GM18508 (cell line): ENCODE results near the gene CAMTA1.
"Not testable (repeated sequence)": the region's sequence is repeated elsewhere in the genome, so short reads cannot be mapped to it uniquely, and the experiment has no call there.

ENCODE experiments used
- ATAC-seq: cut with Tn5 transposase; IDR thresholded peaks from one replicate; pipeline ENCODE4 v1.9.1; 2021; ENCODE audit warnings: moderate number of reproducible peaks; ENCODE audit not compliant: insufficient read depth, unreplicated experiment

The CAMTA1 gene

DNA sequence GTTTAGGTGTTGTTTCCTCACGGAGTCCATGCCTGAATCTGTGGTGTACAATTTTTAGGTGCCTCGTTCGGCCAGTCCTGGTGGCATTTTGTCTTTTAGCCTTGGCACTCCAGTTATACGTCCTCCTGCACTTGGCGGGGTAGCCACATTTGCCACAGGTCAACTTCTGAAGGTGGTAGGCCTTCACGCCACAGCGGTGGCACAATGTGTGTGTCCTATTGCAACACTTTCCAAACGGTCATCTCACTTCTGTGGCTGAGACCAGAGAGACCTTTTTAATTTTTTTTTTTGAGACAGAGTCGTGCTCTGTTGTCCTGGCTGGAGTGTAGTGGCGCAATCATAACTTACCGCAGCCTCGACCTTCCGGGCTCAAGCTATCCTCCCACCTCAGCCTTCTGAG lies 49.1 kb downstream of the CAMTA1 start:
- ATAC-seq = no peak

DNA sequence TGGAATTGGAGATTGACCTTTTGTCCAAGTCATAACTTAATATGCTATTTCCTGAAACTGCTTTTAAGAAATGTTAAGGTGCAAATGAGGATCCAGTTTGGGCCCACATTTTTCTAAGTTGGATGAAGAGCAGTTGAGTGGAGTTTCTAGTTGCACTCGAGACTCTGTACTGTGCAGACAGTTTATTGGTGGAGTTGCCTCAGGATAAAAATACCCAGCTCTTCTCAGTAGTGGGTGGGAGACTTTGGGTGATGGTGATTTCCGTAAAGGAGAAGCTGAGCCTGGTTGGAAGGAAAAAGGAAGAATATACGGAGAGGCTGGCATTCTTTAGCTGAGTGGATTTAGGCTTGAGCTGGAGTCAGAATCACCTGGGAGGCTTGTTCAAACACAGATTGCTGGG lies 49.9 kb downstream of the CAMTA1 start:
- no peak for ATAC-seq

DNA sequence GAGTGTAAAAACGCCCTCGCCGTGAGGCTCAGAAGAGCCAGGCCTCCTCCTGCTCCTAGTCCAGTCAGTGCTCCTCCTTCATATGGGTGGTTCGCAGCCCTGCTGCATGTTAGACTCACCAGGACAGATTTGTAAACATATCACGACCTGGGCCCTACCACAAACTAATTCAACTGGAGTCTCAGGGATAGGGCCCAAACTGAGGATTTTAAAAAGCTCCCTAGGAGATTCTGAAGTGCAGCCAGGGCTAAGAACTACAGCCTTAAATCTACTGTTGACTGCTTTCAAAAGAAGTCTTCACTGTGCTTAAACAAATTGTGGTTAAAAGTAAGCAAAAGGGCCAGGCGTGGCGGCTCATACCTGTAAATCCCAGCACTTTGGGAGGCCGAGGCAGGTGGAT lies 57.0 kb downstream of the CAMTA1 start:
- no peak for ATAC-seq

DNA sequence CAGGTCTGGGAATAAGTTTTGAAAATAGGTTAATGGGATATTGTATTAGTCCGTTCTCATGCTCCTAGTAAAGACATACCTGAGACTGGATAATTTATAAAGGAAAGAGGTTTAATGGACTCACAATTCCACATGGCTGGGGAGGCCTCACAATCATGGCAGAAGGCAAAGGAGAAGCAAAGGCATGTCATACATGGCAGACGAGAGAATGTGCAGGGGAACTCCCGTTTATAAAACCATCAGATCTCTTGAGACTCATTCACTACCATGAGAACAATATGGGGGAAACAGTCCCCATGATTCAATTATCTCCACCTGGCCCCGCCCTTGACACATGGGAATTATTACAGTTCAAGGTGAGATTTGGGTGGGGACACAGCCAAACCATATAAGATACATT lies 60.5 kb downstream of the CAMTA1 start:
- ATAC-seq = not testable (repeated sequence)

DNA sequence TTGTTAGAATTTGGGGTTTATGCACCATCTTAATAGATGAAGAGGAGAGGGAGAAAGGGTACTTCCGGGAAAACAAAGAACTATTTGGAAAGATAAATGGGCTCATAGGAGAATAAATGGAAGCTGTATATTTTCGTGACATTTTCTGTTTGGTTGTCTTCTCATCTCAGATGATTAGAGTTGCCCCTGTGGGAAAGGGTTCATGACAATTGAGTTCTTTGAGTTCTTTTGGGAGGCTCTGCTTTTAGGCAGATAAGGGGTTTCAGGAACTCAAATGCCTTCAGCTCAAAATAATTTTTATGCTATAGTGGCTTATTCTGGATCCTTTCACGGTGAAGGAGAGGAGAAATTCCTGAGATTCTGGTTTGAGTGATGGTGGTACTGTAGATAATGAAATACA lies 63.6 kb downstream of the CAMTA1 start:
- ATAC-seq = no peak

DNA sequence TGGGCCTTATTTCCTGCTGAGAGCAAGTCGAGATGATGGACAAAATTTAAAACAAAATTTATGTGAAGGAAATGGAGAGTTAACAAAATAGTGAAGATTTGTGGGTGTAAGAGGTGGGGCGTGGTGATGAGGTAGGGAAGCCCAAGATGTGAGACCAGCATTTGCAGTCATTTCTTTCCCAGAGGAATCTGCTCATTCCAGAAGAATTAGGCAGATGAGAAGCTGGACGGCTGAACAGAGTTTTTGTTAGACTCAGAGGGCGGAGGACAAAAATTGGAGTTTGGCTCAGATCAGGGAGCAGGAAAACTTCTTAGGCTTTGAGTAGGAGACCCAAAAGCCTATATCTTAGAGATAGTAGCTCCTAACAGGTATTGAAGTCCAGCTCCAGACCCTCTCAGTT lies 65.3 kb downstream of the CAMTA1 start:
- ATAC-seq = no peak

DNA sequence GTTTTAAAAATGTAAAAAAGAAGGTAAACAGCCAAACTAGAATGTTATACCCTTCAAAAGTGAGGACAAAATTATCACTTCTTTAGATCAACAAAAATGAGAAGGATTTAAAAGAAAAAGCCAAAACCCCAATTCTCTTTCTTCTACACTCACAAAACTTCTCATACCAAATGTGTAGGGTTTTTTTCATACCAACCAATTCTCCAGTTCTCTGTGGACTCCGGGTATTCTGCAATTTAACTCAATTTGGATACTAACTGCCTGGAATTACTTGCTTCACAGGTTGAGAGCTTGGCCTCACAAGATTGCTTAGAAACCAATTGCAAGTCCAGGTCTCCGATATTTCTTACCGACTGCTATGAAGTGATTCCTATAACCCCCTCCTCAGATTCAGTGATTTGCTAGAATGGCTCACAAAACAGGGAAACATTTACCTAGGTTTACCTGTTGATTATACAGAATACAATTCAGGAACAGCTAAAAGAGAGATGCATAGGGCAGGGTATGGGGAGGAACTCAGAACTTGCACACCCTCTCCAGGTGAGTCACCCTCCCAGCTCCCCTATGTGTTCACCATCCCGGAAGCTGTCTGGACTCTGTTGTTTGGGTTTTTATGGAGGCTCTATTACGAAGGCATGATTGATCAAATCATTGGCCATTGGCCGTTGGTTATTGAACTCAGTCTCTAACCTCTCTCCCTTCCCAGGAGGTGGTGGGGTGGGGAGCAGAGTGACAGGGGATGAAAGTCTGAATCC lies 67.1 kb downstream of the CAMTA1 start:
- ATAC-seq = no peak

DNA sequence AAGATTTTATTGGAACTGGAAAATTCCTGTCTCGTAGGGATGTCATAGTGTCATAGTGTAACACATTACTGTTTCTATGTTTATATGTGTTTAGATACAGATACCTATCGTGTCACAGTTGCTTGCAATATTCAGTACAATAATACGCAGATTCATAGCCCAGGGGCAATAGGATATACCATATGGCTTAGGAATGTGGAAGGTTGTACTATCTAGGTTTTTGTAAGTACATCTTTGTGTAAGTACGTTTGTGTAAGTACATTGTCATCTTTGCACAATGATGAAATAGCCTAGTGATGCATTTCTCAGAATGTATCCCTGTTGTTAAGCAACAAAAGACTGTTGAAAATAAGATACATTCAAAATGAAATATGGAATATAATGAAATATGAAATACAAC lies 68.9 kb downstream of the CAMTA1 start:
- no peak for ATAC-seq

DNA sequence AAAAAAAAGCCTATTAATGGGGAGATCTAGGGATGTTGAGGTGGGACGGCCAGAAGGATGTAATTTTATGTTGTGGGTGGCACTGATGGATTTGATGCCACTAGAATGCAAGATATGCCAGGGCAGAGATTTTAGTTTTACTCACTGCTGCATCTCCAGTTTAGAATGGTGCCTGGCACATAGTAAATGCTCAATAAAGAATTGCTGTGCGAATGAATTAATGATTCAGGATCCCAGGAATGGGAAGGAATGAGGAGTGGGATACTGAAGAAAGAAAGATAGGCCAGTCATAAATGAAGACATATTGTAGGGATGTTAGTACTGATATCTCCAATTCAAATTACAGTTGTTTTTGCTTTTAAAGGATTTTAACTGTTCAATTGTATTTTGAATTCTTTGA lies 72.6 kb downstream of the CAMTA1 start:
- ATAC-seq = no peak

DNA sequence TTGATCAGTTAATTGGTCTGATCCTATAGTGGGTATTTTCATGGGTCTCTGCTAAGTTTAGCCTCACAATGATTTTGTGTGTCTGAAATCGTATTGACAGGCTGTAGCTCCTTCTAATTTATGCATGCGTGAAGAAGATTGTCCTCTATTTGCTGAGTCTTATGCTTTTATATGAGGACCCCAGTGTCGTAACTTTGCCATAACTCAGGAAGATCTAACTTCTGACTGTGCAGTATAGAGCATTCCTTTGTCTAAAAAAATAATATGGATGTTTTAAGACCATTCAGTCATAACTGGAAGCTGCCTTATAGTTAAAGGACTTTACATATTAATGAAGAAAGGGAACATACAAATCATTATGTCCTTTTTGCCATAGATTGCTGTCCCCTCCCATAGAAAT lies 73.3 kb downstream of the CAMTA1 start:
- ATAC-seq = no peak

DNA sequence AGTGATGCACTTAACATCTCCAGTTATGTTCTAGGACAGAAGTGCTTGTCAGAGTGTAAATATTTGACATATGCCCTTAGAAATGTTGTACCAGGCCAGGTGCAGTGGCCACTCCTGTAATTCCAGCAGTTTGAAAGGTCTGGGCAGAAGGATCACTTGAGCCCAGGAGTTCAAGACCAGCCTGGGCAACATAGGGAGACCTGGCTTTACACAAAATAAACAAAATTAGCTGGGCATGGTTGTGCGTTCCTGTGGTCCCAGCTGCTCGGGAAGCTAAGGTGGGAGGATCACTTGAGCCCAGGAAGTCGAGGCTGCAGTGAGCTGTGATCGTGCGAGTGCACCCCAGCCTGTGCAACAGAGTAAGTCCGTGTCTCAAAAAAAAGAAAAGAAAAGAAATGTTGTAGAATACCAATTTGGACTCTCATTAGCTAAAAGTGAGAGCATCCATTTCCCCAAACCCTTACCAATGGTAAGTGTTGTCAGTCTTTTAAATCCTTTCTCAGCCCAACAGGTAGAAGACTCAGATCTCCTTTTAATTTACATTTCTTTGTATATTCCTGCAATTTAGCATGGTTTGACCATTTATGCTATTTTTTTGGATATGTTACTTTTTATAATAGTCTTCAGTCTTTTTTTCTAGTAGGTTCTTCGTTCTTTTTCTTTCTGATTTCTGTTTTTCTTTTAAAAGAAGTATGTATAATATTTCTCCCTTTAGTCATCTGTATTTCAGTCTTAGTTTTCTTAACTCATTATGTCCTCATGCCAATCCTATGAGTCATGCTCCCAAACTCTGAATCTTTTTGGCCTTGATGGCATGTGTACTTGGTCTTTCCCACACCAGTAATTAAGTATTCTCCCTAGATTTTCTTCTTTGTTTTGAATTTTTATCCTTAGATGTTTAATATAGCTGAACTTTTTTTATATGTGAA lies 74.4 kb downstream of the CAMTA1 start:
- ATAC-seq = no peak

DNA sequence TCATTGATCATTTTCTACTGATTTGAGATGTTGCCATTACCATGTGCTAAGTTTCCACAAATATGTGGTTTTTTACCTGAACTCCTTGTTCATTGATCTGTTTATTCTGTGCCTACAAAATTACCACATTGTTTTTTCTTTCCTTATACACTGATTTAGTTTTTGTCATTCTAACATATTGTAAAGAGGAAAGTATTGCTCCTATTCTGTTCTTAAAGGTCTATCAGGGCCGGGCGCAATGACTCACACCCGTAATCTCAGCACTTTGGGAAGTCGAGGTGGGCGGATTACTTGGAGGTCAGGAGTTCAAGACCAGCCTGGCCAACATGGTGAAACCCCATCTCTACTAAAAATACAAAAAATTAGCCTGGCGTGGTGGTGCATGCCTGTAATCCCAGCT lies 75.1 kb downstream of the CAMTA1 start:
- ATAC-seq = no peak

DNA sequence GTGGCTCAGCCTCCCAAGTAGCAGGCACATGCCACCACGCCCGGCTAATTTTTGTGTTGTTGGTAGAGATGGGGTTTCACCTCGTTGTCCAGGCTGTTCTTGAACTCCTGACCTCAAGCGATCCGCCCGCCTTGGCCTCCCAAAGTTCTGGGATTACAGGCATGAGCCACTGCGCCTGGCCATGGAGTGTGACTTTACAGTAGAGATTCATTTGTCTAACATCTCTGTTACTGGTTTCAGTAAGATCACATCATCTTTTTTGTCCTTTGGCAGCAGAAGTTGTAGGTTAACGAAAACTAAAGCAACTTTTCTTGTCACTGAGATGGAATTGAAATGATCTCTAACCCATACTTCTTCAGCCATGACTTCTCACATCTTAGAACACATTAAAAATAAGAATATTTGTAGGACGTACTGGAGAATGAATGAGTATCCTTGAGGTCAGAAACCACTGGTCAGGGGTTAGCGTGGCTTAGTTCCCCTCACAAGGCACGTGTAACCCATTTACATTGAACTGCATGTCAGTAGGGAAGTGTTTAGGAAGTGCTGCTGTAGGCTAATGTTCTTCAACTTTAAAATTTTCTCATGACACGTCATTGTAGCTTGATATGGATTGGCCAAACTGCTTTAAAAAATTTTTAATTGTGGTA lies 75.9 kb downstream of the CAMTA1 start:
- no peak for ATAC-seq

DNA sequence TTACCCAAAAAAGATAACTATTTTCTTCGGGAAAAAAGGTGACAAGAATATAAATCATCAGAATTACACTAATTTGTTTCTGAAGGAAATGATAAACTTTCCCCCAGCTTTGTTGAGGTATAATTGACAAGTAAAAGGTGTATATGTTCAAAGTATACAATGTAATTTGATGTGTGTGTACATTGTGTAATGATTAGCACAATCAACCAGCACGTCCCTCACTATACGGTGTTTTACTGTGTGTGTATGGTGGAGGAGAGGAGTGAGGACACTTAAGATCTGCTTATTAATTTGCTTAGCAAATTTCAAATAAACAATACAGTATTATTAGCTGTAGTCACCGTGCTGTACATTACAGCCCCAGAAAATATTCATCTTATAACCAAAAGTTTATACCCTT lies 77.7 kb downstream of the CAMTA1 start:
- no peak for ATAC-seq

DNA sequence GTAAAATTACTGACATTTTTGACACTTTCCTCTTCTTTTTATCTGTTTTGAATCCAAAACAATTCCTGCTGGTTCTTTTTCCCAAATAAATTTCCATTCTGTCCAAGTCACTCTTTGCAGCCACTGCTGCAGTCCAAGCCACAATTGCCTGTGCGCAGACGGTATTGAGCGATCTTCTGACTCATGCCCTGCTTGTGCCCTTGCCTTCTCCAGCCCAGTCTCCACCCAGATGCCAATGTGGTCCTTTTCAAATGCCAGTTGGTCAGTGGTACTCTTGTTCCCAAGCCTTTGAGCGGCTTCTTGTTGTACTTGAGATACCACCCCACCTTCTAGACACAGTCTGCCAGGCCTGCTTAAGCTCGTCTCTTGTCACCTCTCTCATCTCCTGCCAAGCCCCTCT lies 78.9 kb downstream of the CAMTA1 start:
- no peak for ATAC-seq

DNA sequence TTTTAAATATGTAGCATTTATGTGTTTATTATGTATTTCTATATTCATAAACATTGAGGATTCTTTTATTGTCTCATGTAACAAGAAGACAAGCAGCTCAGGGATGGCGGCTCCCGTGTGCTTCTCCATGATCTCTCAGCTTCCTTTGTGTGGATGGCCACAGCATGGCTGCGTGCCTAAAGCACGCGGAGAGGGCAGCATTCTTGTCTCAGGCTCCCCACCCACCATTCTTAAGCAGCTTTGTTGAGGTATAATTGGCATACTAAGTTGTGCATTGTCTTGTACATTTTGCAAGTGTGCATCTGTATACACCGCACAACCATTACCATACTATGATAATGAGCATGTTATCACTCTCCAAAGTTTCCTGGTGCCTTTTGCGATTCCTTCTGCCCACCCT lies 81.6 kb downstream of the CAMTA1 start:
- no peak for ATAC-seq

DNA sequence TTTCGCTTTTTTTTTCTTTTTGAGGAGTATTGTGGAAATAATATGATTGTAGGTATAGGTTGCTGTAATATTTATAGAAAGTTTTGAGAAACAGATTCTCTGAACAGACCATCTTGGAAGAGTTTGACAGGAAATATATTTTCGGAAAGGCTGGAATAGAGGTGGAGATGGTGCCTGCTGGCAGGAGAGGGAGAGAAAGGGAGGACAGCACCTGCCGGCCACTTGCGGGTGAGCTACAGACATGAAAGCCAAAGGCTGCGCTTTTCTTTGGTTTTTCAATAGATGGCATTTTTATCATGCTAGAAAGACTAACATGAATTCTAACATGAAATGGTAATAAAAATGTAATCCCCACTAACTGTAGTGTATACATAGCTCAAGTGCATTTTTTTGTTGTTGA lies 82.1 kb downstream of the CAMTA1 start:
- no peak for ATAC-seq

DNA sequence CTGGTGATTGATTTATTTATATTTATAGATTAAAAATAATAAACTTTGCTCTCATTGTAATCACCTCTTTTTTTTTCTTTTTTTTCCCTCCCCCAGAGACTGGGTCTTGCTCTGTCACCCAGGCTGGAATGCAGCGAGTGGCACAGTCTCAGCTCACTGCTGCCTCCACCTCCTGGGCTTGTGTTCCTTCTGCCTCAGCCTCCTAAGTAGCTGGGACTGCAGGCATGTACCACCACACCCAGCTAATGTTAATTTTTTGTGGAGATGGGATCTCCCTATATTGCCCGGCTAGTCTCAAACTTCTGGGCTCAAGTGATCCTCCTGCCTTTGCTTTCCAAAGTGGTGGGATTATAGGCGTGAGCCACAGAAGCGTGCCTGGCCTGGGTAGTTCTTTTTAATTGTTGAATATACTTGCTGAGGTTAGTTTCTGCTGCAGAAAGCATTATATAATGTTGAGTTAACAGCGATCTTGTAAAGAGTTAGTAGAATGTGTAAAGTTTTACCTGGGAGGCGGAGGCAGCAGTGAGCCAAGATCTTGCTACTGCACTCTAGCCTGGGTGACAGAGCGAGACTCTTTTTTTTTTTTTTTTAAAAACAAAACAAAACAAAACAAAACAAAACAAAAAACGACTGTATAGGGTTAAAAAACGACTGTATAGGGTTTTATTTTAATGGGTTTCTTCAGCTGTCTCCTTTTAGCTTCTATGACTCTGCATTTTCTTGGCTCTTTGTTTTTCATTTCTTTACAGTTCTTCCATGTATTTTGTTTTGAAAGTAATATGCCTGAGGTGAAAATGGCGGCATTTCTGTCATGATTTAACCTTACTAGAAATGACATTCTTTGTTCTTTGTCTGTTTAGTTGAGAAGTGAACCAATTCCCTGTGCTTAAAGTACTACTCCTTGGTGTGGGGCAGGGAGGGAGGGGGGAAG lies 82.7 kb downstream of the CAMTA1 start:
- ATAC-seq = no peak

DNA sequence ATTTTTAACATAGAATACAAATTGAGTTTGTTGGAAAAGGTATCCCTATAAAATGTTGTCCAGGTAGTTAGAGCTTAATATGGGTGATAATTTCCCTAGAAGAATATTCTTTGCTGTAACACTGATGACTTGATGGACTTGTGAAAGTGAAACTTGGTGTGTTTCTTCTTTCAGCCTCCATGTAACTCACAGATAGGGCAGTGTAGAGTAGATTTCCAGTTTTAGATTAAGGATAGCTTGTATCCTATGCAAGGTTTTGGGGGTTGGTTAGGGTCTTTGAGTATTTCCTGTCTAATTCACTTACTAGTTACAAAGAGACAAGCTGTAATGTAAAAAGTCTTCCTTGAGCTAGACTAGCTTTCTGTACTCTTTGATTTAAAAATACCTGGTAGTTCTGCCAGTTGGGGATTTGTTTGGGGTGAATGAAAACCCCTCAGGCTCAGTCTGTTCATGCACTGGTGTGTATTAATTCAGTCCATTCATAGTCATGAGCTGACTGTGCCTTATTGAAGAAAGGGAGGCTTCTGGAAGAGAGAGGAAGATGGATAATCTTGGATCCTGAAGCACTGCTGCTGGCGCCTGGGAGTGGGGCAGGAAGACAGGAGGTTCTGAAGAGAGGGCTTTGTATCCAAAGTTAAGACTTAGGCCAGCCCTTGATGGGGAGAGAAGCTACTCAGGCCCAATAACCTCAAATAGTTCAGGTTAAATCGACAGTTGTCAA lies 83.6 kb downstream of the CAMTA1 start:
- ATAC-seq = no peak
